Activated T-helper 17 cell treated with anti-CD3 and anti-CD28 coated beads, Interleukin-2, amount 50 U/mL, for 72 hours (primary cell): ENCODE results near the gene TNRC6C. TPM values are rescaled to one million over a fixed set of nuclear protein-coding genes. Genes with fewer than 3 reads are reported as not detected.

Experiments used
- ATAC-seq: fragments of 150-1000 bp; cut with Tn5 transposase; replicated peaks from 2 replicates; pipeline ENCODE4 v1.10.0; 2021; ENCODE audit warnings: mild to moderate bottlenecking, moderate library complexity
- H3K27ac Mint-ChIP-seq: one replicate; pipeline ENCODE4 v1.8.0; 2022; ENCODE audit warnings: mixed read lengths
- H3K27me3 Mint-ChIP-seq: one replicate; pipeline ENCODE4 v1.8.0; 2022; ENCODE audit warnings: mixed read lengths
- H3K36me3 Mint-ChIP-seq: one replicate; pipeline ENCODE4 v1.8.0; 2022; ENCODE audit warnings: low read depth, mild to moderate bottlenecking, mixed read lengths
- H3K4me1 Mint-ChIP-seq: one replicate; pipeline ENCODE4 v1.8.0; 2022; ENCODE audit warnings: mixed read lengths
- H3K4me3 Mint-ChIP-seq: one replicate; pipeline ENCODE4 v1.8.0; 2022; ENCODE audit warnings: mild to moderate bottlenecking, mixed read lengths
- H3K9me3 Mint-ChIP-seq: one replicate; pipeline ENCODE4 v1.8.0; 2022; ENCODE audit warnings: mixed read lengths
- total RNA-seq, 2 donors: library from RNA; stranded (reverse); gene quantifications; one replicate each; pipeline ENCODE4 v1.2.3, GENCODE V29; 2022

The TNRC6C gene
- total RNA-seq, 2 donors from 2014 or later = 15.6 to 19.1 TPM

GRCh38 chr17:78005452-78006171 lies 47.1 kb downstream of the TNRC6C start:
- Mint-ChIP-seq H3K36me3 (peaks cover 61% of the 10 kb centered on the region), H3K9me3 (no peaks in the 10 kb centered on the region), H3K27me3 (no peaks in the 10 kb centered on the region), H3K4me1 (peaks cover 20% of the 10 kb centered on the region), H3K4me3 (no peak overlapping the region), H3K27ac (peak overlapping the region; percentile 72)
- peak; percentile 99 for ATAC-seq

GRCh38 chr17:78006338-78006737 lies 47.8 kb downstream of the TNRC6C start:
- Mint-ChIP-seq H3K36me3 (peaks cover 65% of the 10 kb centered on the region), H3K27me3 (no peaks in the 10 kb centered on the region), H3K27ac (peak overlapping the region; percentile 72), H3K4me3 (no peak overlapping the region), H3K4me1 (peaks cover 22% of the 10 kb centered on the region), H3K9me3 (no peaks in the 10 kb centered on the region)
- ATAC-seq = no peak

- H3K27ac Mint-ChIP-seq = no peak overlapping the region
- H3K4me1 Mint-ChIP-seq = peaks cover 25% of the 10 kb centered on the region
- peaks cover 78% of the 10 kb centered on the region for H3K36me3 Mint-ChIP-seq
- no peak for ATAC-seq
- no peak overlapping the region for H3K4me3 Mint-ChIP-seq
- no peaks in the 10 kb centered on the region for H3K27me3 Mint-ChIP-seq
- H3K9me3 Mint-ChIP-seq = no peaks in the 10 kb centered on the region
These were observed 49.1 kb downstream of the TNRC6C start for GRCh38 chr17:78007647-78008046.

GRCh38 chr17:78010759-78011158 lies 52.3 kb downstream of the TNRC6C start:
- Mint-ChIP-seq H3K27ac (peak overlapping the region; percentile 59), H3K27me3 (no peaks in the 10 kb centered on the region), H3K9me3 (no peaks in the 10 kb centered on the region), H3K4me3 (peak overlapping the region; percentile 17), H3K4me1 (peaks cover 19% of the 10 kb centered on the region), H3K36me3 (peaks cover 54% of the 10 kb centered on the region)
- no peak for ATAC-seq

GRCh38 chr17:78012428-78012827 lies 53.9 kb downstream of the TNRC6C start:
- H3K9me3 Mint-ChIP-seq = no peaks in the 10 kb centered on the region
- H3K27ac Mint-ChIP-seq = no peak overlapping the region
- no peak for ATAC-seq
- peaks cover 11% of the 10 kb centered on the region for H3K4me1 Mint-ChIP-seq
- no peaks in the 10 kb centered on the region for H3K27me3 Mint-ChIP-seq
- H3K4me3 Mint-ChIP-seq = no peak overlapping the region
- H3K36me3 Mint-ChIP-seq = peaks cover 37% of the 10 kb centered on the region

- ATAC-seq = peak; percentile 68
- H3K4me1 Mint-ChIP-seq = peaks cover 15% of the 10 kb centered on the region
- H3K27ac Mint-ChIP-seq = no peak overlapping the region
- peaks cover 27% of the 10 kb centered on the region for H3K36me3 Mint-ChIP-seq
- H3K4me3 Mint-ChIP-seq = no peak overlapping the region
- no peaks in the 10 kb centered on the region for H3K9me3 Mint-ChIP-seq
- H3K27me3 Mint-ChIP-seq = no peaks in the 10 kb centered on the region
These were observed 55.4 kb downstream of the TNRC6C start for GRCh38 chr17:78013683-78014467.

GRCh38 chr17:78014646-78015045 lies 56.1 kb downstream of the TNRC6C start:
- Mint-ChIP-seq H3K4me1 (peaks cover 23% of the 10 kb centered on the region), H3K27ac (no peak overlapping the region), H3K4me3 (no peak overlapping the region), H3K27me3 (no peaks in the 10 kb centered on the region), H3K36me3 (peaks cover 19% of the 10 kb centered on the region), H3K9me3 (no peaks in the 10 kb centered on the region)
- ATAC-seq = no peak

- Mint-ChIP-seq H3K9me3 (no peaks in the 10 kb centered on the region), H3K4me1 (peaks cover 33% of the 10 kb centered on the region), H3K4me3 (no peak overlapping the region), H3K27ac (no peak overlapping the region), H3K27me3 (no peaks in the 10 kb centered on the region), H3K36me3 (peaks cover 8% of the 10 kb centered on the region)
- no peak for ATAC-seq
These were observed 58.3 kb downstream of the TNRC6C start for GRCh38 chr17:78016852-78017251.

- H3K27me3 Mint-ChIP-seq = no peaks in the 10 kb centered on the region
- peak overlapping the region; percentile 82 for H3K27ac Mint-ChIP-seq
- H3K4me1 Mint-ChIP-seq = peaks cover 27% of the 10 kb centered on the region
- no peaks in the 10 kb centered on the region for H3K36me3 Mint-ChIP-seq
- peak overlapping the region; percentile 83 for H3K4me3 Mint-ChIP-seq
- no peak for ATAC-seq
- no peaks in the 10 kb centered on the region for H3K9me3 Mint-ChIP-seq
These were observed 61.0 kb downstream of the TNRC6C start for GRCh38 chr17:78019367-78019975.

- no peaks in the 10 kb centered on the region for H3K36me3 Mint-ChIP-seq
- H3K4me3 Mint-ChIP-seq = peak overlapping the region; percentile 83
- peak overlapping the region; percentile 82 for H3K27ac Mint-ChIP-seq
- H3K9me3 Mint-ChIP-seq = no peaks in the 10 kb centered on the region
- H3K27me3 Mint-ChIP-seq = no peaks in the 10 kb centered on the region
- peaks cover 27% of the 10 kb centered on the region for H3K4me1 Mint-ChIP-seq
- ATAC-seq = peak; percentile 85
These were observed 61.6 kb downstream of the TNRC6C start for GRCh38 chr17:78019976-78020716.

- peak overlapping the region; percentile 82 for H3K27ac Mint-ChIP-seq
- H3K9me3 Mint-ChIP-seq = no peaks in the 10 kb centered on the region
- no peaks in the 10 kb centered on the region for H3K27me3 Mint-ChIP-seq
- peaks cover 27% of the 10 kb centered on the region for H3K4me1 Mint-ChIP-seq
- peak overlapping the region; percentile 83 for H3K4me3 Mint-ChIP-seq
- ATAC-seq = no peak
- no peaks in the 10 kb centered on the region for H3K36me3 Mint-ChIP-seq
These were observed 62.2 kb downstream of the TNRC6C start for GRCh38 chr17:78020717-78021108.

- Mint-ChIP-seq H3K4me3 (no peak overlapping the region), H3K36me3 (no peaks in the 10 kb centered on the region), H3K9me3 (no peaks in the 10 kb centered on the region), H3K27ac (no peak overlapping the region), H3K27me3 (no peaks in the 10 kb centered on the region), H3K4me1 (peaks cover 38% of the 10 kb centered on the region)
- no peak for ATAC-seq
These were observed 63.9 kb downstream of the TNRC6C start for GRCh38 chr17:78022425-78022824.

GRCh38 chr17:78023042-78023441 lies 64.5 kb downstream of the TNRC6C start:
- Mint-ChIP-seq H3K4me3 (no peak overlapping the region), H3K27me3 (no peaks in the 10 kb centered on the region), H3K27ac (no peak overlapping the region), H3K4me1 (peaks cover 42% of the 10 kb centered on the region), H3K36me3 (no peaks in the 10 kb centered on the region), H3K9me3 (no peaks in the 10 kb centered on the region)
- ATAC-seq = no peak

- Mint-ChIP-seq H3K36me3 (peaks cover under 1% of the 10 kb centered on the region), H3K4me1 (peaks cover 19% of the 10 kb centered on the region), H3K27ac (no peak overlapping the region), H3K9me3 (no peaks in the 10 kb centered on the region), H3K27me3 (no peaks in the 10 kb centered on the region), H3K4me3 (no peak overlapping the region)
- ATAC-seq = no peak
These were observed 67.9 kb downstream of the TNRC6C start for GRCh38 chr17:78026381-78026780.
